Epithelial cell of esophagus (primary cell): Measurements from ENCODE around the gene RAB13.

ENCODE experiments used
- DNase-seq: peaks from one replicate; pipeline ENCODE4 v3.0.0; 2010; ENCODE audit warnings: low read depth
- H3K4me3 ChIP-seq: 2 replicates; pipeline ENCODE4 v1.5.1; 2011; ENCODE audit warnings: mild to moderate bottlenecking, low read length, control low read depth
- CTCF ChIP-seq: IDR thresholded peaks from 2 replicates; pipeline ENCODE4 v1.5.1; 2011; ENCODE audit warnings: low read depth, mild to moderate bottlenecking, low read length, control low read depth, inconsistent platforms; ENCODE audit not compliant: insufficient read depth; ENCODE audit errors: missing control alignments

The RAB13 gene

GRCh38 chr1:153959454-153959853 is 26.7 kb downstream of the RAB13 start:
- H3K4me3 ChIP-seq, result no peak overlapping the region
- no peak for TF ChIP-seq CTCF
- DNase-seq, result no peak

GRCh38 chr1:153958961-153959260 is 27.2 kb downstream of the RAB13 start:
- TF ChIP-seq CTCF, result no peak
- H3K4me3 ChIP-seq, result peak overlapping the region; percentile 15
- DNase-seq, result no peak

GRCh38 chr1:153958111-153958960 is 27.8 kb downstream of the RAB13 start, which contains the start of gene CRTC2:
Gene CRTC2 (minus strand): TSS chr1:153958612. CDS start chr1:153958497, 115 bp downstream.
- peak; percentile 99 for DNase-seq
- TF ChIP-seq CTCF, result no peak
- H3K4me3 ChIP-seq, result peak within 1 kb of the TSS; percentile 96

- TF ChIP-seq CTCF, result no peak
- H3K4me3 ChIP-seq, result peak overlapping the region; percentile 96
- no peak for DNase-seq
These were observed 28.4 kb downstream of the RAB13 start for GRCh38 chr1:153957744-153958110.

- DNase-seq, result no peak
- peak overlapping the region; percentile 96 for H3K4me3 ChIP-seq
- no peak for TF ChIP-seq CTCF
These were observed 29.0 kb downstream of the RAB13 start for GRCh38 chr1:153956997-153957715.

- no peak for DNase-seq
- TF ChIP-seq CTCF, result no peak
- no peak overlapping the region for H3K4me3 ChIP-seq
These were observed 31.3 kb downstream of the RAB13 start for GRCh38 chr1:153954826-153955225.
